Measurements from ENCODE around the gene PTPRT. TPM values are rescaled to one million over a fixed set of nuclear protein-coding genes. Genes with fewer than 3 reads are reported as not detected.

PTPRT gene
- total and polyA plus RNA-seq, 2 experiments from 2014 or later: not detected

GRCh38 chr20:42212391-42212790, 977.3 kb downstream of the PTPRT start:
- H3F3A ChIP-seq (replicated peaks; ENCODE audit: low read depth): no peaks in the 10 kb centered on the region

More at GRCh38 chr20:42212391-42212790, 977.3 kb downstream of the PTPRT start:
- Histone ChIP-seq H3K36me3 (ENCODE audit: insufficient read depth) (no peaks in the 10 kb centered on the region; the same call in 1 of the 2 replicates), H2AFZ (no peak overlapping the region), H3K27ac (ENCODE audit: low read depth) (no peak overlapping the region), H3K4me3 (no peak overlapping the region), H3K79me2 (replicated peaks; ENCODE audit: insufficient read depth) (no peaks in the 10 kb centered on the region), H4K20me1 (replicated peaks; ENCODE audit: insufficient read depth) (no peaks in the 10 kb centered on the region), H3K4me2 (no peak overlapping the region), H3K27me3 (ENCODE audit: insufficient read depth) (no peaks in the 10 kb centered on the region), H3K9me2 (ENCODE audit: insufficient read depth) (no peaks in the 10 kb centered on the region), H3K4me1 (ENCODE audit: insufficient read depth) (no peaks in the 10 kb centered on the region)
- TF ChIP-seq, protein P1, sequence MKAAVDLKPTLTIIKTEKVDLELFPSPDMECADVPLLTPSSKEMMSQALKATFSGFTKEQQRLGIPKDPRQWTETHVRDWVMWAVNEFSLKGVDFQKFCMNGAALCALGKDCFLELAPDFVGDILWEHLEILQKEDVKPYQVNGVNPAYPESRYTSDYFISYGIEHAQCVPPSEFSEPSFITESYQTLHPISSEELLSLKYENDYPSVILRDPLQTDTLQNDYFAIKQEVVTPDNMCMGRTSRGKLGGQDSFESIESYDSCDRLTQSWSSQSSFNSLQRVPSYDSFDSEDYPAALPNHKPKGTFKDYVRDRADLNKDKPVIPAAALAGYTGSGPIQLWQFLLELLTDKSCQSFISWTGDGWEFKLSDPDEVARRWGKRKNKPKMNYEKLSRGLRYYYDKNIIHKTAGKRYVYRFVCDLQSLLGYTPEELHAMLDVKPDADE (IDR thresholded peaks at IDR 0.05): no peak
- no peak for TF ChIP-seq EZH2phosphoT487 (IDR thresholded peaks at IDR 0.05; ENCODE audit: unreplicated experiment)
- TF ChIP-seq, protein P2, sequence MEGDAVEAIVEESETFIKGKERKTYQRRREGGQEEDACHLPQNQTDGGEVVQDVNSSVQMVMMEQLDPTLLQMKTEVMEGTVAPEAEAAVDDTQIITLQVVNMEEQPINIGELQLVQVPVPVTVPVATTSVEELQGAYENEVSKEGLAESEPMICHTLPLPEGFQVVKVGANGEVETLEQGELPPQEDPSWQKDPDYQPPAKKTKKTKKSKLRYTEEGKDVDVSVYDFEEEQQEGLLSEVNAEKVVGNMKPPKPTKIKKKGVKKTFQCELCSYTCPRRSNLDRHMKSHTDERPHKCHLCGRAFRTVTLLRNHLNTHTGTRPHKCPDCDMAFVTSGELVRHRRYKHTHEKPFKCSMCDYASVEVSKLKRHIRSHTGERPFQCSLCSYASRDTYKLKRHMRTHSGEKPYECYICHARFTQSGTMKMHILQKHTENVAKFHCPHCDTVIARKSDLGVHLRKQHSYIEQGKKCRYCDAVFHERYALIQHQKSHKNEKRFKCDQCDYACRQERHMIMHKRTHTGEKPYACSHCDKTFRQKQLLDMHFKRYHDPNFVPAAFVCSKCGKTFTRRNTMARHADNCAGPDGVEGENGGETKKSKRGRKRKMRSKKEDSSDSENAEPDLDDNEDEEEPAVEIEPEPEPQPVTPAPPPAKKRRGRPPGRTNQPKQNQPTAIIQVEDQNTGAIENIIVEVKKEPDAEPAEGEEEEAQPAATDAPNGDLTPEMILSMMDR (conservative IDR thresholded peaks at IDR 0.05; ENCODE audit: low read depth in 2 of 2): no peak
- TF ChIP-seq EZH2 (IDR thresholded peaks at IDR 0.05; ENCODE audit: low read depth, unreplicated experiment): no peak
- no peak for TF ChIP-seq CREB1 (CRISPR knock-in tag; IDR thresholded peaks at IDR 0.05; ENCODE audit: low read depth)
- TF ChIP-seq POLR2AphosphoS5 (IDR thresholded peaks at IDR 0.05; ENCODE audit: low read depth): no peak
- no peak for TF ChIP-seq STAT1 (IDR thresholded peaks at IDR 0.05; ENCODE audit: unreplicated experiment)
- TF ChIP-seq, protein P3, sequence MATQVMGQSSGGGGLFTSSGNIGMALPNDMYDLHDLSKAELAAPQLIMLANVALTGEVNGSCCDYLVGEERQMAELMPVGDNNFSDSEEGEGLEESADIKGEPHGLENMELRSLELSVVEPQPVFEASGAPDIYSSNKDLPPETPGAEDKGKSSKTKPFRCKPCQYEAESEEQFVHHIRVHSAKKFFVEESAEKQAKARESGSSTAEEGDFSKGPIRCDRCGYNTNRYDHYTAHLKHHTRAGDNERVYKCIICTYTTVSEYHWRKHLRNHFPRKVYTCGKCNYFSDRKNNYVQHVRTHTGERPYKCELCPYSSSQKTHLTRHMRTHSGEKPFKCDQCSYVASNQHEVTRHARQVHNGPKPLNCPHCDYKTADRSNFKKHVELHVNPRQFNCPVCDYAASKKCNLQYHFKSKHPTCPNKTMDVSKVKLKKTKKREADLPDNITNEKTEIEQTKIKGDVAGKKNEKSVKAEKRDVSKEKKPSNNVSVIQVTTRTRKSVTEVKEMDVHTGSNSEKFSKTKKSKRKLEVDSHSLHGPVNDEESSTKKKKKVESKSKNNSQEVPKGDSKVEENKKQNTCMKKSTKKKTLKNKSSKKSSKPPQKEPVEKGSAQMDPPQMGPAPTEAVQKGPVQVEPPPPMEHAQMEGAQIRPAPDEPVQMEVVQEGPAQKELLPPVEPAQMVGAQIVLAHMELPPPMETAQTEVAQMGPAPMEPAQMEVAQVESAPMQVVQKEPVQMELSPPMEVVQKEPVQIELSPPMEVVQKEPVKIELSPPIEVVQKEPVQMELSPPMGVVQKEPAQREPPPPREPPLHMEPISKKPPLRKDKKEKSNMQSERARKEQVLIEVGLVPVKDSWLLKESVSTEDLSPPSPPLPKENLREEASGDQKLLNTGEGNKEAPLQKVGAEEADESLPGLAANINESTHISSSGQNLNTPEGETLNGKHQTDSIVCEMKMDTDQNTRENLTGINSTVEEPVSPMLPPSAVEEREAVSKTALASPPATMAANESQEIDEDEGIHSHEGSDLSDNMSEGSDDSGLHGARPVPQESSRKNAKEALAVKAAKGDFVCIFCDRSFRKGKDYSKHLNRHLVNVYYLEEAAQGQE (IDR thresholded peaks at IDR 0.05; ENCODE audit: unreplicated experiment): no peak
- TF ChIP-seq ZNF462 (CRISPR knock-in tag; IDR thresholded peaks at IDR 0.05): no peak
- TF ChIP-seq NANOG (IDR thresholded peaks at IDR 0.05; ENCODE audit: borderline replicate concordance): no peak
- no peak for TF ChIP-seq ZNF331 (CRISPR knock-in tag; IDR thresholded peaks at IDR 0.05; ENCODE audit: low read depth)
- ATAC-seq (no peak), DNase-seq (ENCODE audit: low spot score) (no peak)
- Mint-ChIP-seq H3K27me3 (ENCODE audit: insufficient read depth, low read depth, poor library complexity) (peaks cover 3% of the 10 kb centered on the region), H3K4me1 (no peaks in the 10 kb centered on the region), H3K27ac (no peak overlapping the region), H3K36me3 (ENCODE audit: low read depth) (peaks cover 25% of the 10 kb centered on the region), H3K9me3 (peaks cover 58% of the 10 kb centered on the region), H3K4me3 (no peak overlapping the region)
